Right lobe of liver (tissue), 6 donors: Measurements from ENCODE around the gene LCE1E. TPM values are rescaled to one million over a fixed set of nuclear protein-coding genes. Genes with fewer than 3 reads are reported as not detected.

Experiments used
- ATAC-seq, 4 donors: fragments of 200-7000 bp; cut with Tn5 transposase; one replicate each; pipeline ENCODE4 v1.9.1; 2020; ENCODE audit warnings: mild to moderate bottlenecking in 4 of 4, moderate library complexity in 4 of 4
- DNase-seq, 3 donors: peaks; one replicate each; pipeline ENCODE4 v3.0.0-alpha.2; 2020
- H3K27ac ChIP-seq, 3 donors: fragments of 200-600 bp; one replicate each; pipeline ENCODE4 v1.8.0; 2022
- H3K27me3 ChIP-seq, 2 donors: fragments of 200-600 bp; one replicate each; pipeline ENCODE4 v1.8.0; 2022
- H3K36me3 ChIP-seq, 4 donors: fragments of 200-600 bp; sonication (generic) in 1 of 4; one replicate each; pipeline versions ENCODE4 v1.5.1 to v1.8.0; 2017 to 2022; ENCODE audit warnings: control low read depth in 1 of 4
- H3K4me1 ChIP-seq, 4 donors: fragments of 200-600 bp; sonication (generic) in 1 of 4; one replicate each; pipeline versions ENCODE4 v1.5.1 to v1.8.0; 2017 to 2022; ENCODE audit warnings: control low read depth in 1 of 4
- H3K4me3 ChIP-seq, 3 donors: fragments of 200-600 bp; one replicate each; pipeline ENCODE4 v1.8.0; 2022
- H3K9me3 ChIP-seq, 4 donors: fragments of 200-600 bp; sonication (generic) in 1 of 4; one replicate each; pipeline versions ENCODE4 v1.5.1 to v1.8.0; 2017 to 2022; ENCODE audit warnings: control low read depth in 1 of 4
- CTCF ChIP-seq, 4 donors: fragments of 200-600 bp in 3 of 4; fragments of 450-650 bp in 1 of 4; IDR thresholded peaks; one replicate each; pipeline versions ENCODE4 v1.5.1 to v1.8.0; 2016 to 2022; ENCODE audit warnings: antibody characterized with exemption in 4 of 4, mild to moderate bottlenecking in 2 of 4
- POLR2A ChIP-seq: fragments of 450-650 bp; IDR thresholded peaks from one replicate; pipeline ENCODE4 v1.6.1; 2017; ENCODE audit warnings: antibody characterized with exemption, mild to moderate bottlenecking
- WGBS: methylation state at CpG from one replicate; pipeline ENCODE4 v1.1.6; 2018; ENCODE audit warnings: low coverage, low lambda C conversion rate; ENCODE audit not compliant: insufficient coverage; ENCODE audit errors: missing lambda C conversion rate; 5-methylcytosine and 5-hydroxymethylcytosine counted together
- intact Hi-C, 2 donors: fragments of 100-400 bp; cut with DNase I; formaldehyde crosslinking; loops; one replicate each; pipeline versions ENCODE4 v1.11.2 to v1.14.1; 2022
- total RNA-seq, 6 experiments: library from RNA; depleted of rRNA in 2 of 6; stranded (reverse); fragments of >200 nt in 2 of 6; fragmentation: NEBNext Ultra II Directional in 3 of 6; extraction: Animal tissue kit (Norgen Biotek cat#: 25700) in 3 of 6; gene quantifications; one replicate each; pipeline versions ENCODE4 v1.1.0 to v1.2.4, GENCODE V29; 2016 to 2023
- donor health status: DM: no; HTN: yes; CAD: no.
- donor health status: DM: no; HTN: no; CAD: no.
- donor health status: DM: no; HTN: no; CAD: no.
- donor health status: DM: no; HTN: yes; CAD: no.
- donor health status: DM: no; HTN: yes; CAD: no.

LCE1E gene
- total RNA-seq, 6 experiments from 2014 or later = not detected

DNA sequence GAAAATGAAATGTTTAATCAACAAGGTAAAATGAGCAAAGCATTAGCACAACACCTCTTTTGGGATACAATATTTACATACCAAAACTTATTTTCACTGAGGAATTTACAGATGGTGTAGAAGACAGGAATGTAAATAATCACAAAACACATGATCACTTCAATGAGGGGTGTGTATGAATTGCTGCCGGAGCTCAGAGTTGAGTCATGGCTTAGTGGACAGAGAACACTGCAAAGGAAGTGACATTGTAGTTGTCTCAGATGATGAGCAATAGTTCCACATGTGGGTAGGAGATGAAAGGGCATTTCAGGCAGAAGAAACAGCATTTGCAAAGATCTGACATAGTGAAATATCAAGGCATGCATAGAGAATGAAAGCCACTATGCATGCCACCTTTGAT is 33.8 kb upstream of the LCE1E start:
- WGBS = 42% methylated on average over 1 of the region's 1 CpG
- H3K4me1 ChIP-seq = no peaks in the 10 kb centered on the region
- DNase-seq (no peak), ATAC-seq (no peak)
- H3K9me3 ChIP-seq = no peaks in the 10 kb centered on the region
- no peak overlapping the region for H3K4me3 ChIP-seq
- no peak for TF ChIP-seq CTCF (IDR thresholded peaks at IDR 0.05)
- H3K36me3 ChIP-seq = no peaks in the 10 kb centered on the region
- H3K27ac ChIP-seq = no peak overlapping the region
- intact Hi-C loops = no loop called here
- no peaks in the 10 kb centered on the region for H3K27me3 ChIP-seq

DNA sequence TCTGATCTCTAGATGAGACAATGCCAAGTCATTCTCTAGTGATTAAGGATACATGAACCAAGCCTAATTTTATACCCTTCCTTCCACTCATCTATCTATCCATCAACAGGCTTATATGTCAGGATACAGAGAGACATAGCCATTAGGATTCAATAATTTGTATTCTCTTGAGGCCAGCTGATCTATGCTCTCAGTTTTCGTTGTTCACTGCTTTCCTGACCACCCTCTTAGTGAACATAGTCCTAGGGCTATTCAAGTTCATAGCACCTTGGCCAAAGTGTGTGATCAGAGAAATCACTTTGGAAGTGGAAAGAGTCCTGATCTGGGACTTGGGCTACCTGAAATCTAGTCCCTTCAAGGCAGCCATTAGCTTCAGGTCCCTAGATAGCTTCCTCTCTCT is 32.5 kb upstream of the LCE1E start:
- Histone ChIP-seq H3K27me3 (no peaks in the 10 kb centered on the region), H3K4me3 (no peak overlapping the region), H3K27ac (no peak overlapping the region), H3K4me1 (no peaks in the 10 kb centered on the region), H3K9me3 (no peaks in the 10 kb centered on the region), H3K36me3 (no peaks in the 10 kb centered on the region)
- intact Hi-C loops = no loop called here
- DNase-seq (no peak), ATAC-seq (no peak)
- 0% methylated on average over 1 of the region's 1 CpG for WGBS
- TF ChIP-seq POLR2A = no peak
- TF ChIP-seq CTCF (IDR thresholded peaks at IDR 0.05) = no peak

GRCh38 chr1:152756872-152757271 is 29.2 kb upstream of the LCE1E start:
- TF ChIP-seq CTCF (IDR thresholded peaks at IDR 0.05) (no peak), POLR2A (no peak)
- Histone ChIP-seq H3K36me3 (no peaks in the 10 kb centered on the region), H3K27ac (no peak overlapping the region), H3K4me1 (no peaks in the 10 kb centered on the region), H3K9me3 (no peaks in the 10 kb centered on the region), H3K27me3 (no peaks in the 10 kb centered on the region), H3K4me3 (no peak overlapping the region)
- WGBS = 21% methylated on average over 2 of the region's 2 CpGs
- no peak for DNase-seq
- ATAC-seq = no peak
- intact Hi-C loops = no loop called here

DNA sequence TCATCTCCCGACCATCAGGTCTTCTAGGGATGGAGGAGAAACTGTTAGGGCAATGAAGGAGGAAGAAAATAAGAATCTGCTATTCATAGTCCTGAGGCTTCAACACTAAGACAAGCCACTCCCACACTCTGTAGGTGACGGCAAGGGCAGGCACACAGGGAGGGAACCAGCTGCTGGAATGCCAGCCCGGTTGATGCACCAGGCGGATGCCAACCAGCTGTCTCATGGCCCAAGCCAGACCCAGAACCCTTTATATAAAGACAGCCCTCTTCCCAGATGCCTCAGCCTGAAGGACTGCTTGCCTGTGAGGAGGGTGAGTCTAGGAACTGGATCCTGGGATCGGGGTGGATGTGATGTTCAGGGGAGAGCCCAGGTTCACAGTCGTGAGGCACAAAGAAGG is 28.3 kb upstream of the LCE1E start, which contains the start of gene KPRP:
Gene KPRP (plus strand): TSS at position 279 of the 400 bp plus-strand sequence. CDS start 1,564 bp downstream, outside the sequence.
- Histone ChIP-seq H3K9me3 (no peaks in the 10 kb centered on the region), H3K27me3 (no peaks in the 10 kb centered on the region), H3K27ac (no peak within 1 kb of the TSS), H3K36me3 (no peaks in the 10 kb centered on the region), H3K4me1 (no peaks in the 10 kb centered on the region), H3K4me3 (no peak within 1 kb of the TSS)
- TF ChIP-seq POLR2A = no peak
- TF ChIP-seq CTCF (IDR thresholded peaks at IDR 0.05) = no peak
- intact Hi-C loops = no loop called here
- ATAC-seq = no peak
- no peak for DNase-seq
- 50% methylated on average over 6 of the region's 6 CpGs for WGBS

DNA sequence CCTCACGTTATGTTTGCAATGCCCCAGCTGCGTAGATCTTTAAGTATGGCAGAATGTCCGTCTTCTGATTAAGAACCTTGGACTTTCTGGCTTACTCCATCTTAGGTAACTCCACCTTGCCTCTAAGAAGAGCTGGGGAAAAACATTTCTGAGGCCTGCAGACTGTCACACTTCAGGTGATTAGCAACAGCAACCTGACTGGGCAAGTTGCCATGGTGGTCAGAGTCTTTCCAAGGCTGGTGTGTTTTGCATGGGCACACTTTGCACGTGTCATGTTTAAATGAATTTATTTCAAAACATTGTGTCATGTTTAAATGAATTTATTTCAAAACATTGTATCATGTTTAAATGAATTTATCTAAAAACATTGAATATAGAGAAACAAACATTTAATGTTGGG is 27.4 kb upstream of the LCE1E start:
- no peak for ATAC-seq
- no peaks in the 10 kb centered on the region for H3K36me3 ChIP-seq
- TF ChIP-seq POLR2A = no peak
- no peak for TF ChIP-seq CTCF (IDR thresholded peaks at IDR 0.05)
- intact Hi-C loops = no loop called here
- no peak overlapping the region for H3K4me3 ChIP-seq
- H3K9me3 ChIP-seq = no peaks in the 10 kb centered on the region
- no peaks in the 10 kb centered on the region for H3K27me3 ChIP-seq
- H3K27ac ChIP-seq = no peak overlapping the region
- no peak for DNase-seq
- no peaks in the 10 kb centered on the region for H3K4me1 ChIP-seq
- WGBS = 60% methylated on average over 2 of the region's 4 CpGs
